Esophagus squamous epithelium (tissue), 4 donors: ENCODE measurements around the gene STPG1.

Experiments used
- POLR2A ChIP-seq, 4 donors: fragments of 450-650 bp; IDR thresholded peaks; one replicate each; pipeline ENCODE4 v1.6.1; 2017; ENCODE audit warnings: antibody characterized with exemption in 4 of 4, mild to moderate bottlenecking in 4 of 4, moderate library complexity in 3 of 4
- TF ChIP-seq, protein P1 (sequence below), 6 experiments: fragments of 450-650 bp in 4 of 6; fragments of 200-600 bp in 2 of 6; sonication (generic) in 2 of 6; IDR thresholded peaks; one replicate each; pipeline ENCODE4 v1.5.1; 2016 to 2019; ENCODE audit warnings: antibody characterized with exemption in 6 of 6, mild to moderate bottlenecking in 4 of 6, moderate library complexity in 4 of 6

DNA sequence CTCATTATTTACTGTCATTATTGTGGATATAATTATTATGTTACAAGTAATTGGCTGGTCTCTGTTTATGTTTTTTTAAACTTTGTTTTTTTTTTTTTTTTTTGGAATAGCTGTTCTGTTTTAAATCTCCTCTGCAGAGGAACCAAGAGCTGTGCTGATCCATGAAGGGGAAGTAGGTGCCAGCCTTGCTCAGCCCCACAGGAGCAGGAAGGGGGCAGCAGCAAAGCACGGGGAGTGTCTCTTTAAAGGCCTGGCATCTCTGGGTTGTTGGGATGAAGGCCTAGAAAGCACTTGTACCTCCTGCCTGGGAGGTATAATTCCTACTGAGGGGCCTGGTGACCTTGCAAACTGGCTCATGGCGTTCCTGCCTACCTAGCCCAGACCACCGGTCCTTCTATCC, 96.9 kb downstream of the STPG1 start:
- TF ChIP-seq, protein P1, sequence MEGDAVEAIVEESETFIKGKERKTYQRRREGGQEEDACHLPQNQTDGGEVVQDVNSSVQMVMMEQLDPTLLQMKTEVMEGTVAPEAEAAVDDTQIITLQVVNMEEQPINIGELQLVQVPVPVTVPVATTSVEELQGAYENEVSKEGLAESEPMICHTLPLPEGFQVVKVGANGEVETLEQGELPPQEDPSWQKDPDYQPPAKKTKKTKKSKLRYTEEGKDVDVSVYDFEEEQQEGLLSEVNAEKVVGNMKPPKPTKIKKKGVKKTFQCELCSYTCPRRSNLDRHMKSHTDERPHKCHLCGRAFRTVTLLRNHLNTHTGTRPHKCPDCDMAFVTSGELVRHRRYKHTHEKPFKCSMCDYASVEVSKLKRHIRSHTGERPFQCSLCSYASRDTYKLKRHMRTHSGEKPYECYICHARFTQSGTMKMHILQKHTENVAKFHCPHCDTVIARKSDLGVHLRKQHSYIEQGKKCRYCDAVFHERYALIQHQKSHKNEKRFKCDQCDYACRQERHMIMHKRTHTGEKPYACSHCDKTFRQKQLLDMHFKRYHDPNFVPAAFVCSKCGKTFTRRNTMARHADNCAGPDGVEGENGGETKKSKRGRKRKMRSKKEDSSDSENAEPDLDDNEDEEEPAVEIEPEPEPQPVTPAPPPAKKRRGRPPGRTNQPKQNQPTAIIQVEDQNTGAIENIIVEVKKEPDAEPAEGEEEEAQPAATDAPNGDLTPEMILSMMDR (IDR thresholded peaks at IDR 0.05), result no peak
- no peak for TF ChIP-seq POLR2A (IDR thresholded peaks at IDR 0.05)
